Mesenchymal stem cell (in vitro differentiated cells and primary cell): ENCODE results near the gene ANKMY1.

Source experiments
- DNase-seq: peaks from one replicate; pipeline ENCODE4 v3.0.0-alpha.2; 2013
- H2AFZ ChIP-seq: one replicate; pipeline ENCODE4 v1.6.1; 2013; ENCODE audit warnings: low read depth, mild to moderate bottlenecking, control low read depth, inconsistent platforms, low read length, moderate library complexity
- H2AK5ac ChIP-seq: 2 replicates; pipeline ENCODE4 v1.6.1; 2013; ENCODE audit warnings: low read length, moderate library complexity, mild to moderate bottlenecking, inconsistent platforms; ENCODE audit not compliant: severe bottlenecking
- H2BK120ac ChIP-seq: one replicate; pipeline ENCODE4 v1.6.1; 2013; ENCODE audit warnings: low read depth, mild to moderate bottlenecking, inconsistent platforms, low read length, moderate library complexity
- H2BK12ac ChIP-seq, 2 experiments: one replicate each; pipeline ENCODE4 v1.6.1; 2013; ENCODE audit warnings: inconsistent platforms in 2 of 2, low read length in 2 of 2, mild to moderate bottlenecking in 2 of 2, moderate library complexity in 2 of 2, control low read depth in 1 of 2
- H2BK15ac ChIP-seq: one replicate; pipeline ENCODE4 v1.6.1; 2013; ENCODE audit warnings: mild to moderate bottlenecking, low read depth, inconsistent platforms; ENCODE audit not compliant: poor library complexity, severe bottlenecking
- H2BK5ac ChIP-seq: 2 replicates; pipeline ENCODE4 v1.6.1; 2013; ENCODE audit warnings: low read depth, mild to moderate bottlenecking, low read length, control low read depth, inconsistent platforms; ENCODE audit not compliant: poor library complexity, severe bottlenecking
- H3K14ac ChIP-seq, 2 experiments: one replicate each; pipeline ENCODE4 v1.6.1; 2013; ENCODE audit warnings: inconsistent platforms in 2 of 2, low read length in 2 of 2, control low read depth in 1 of 2, mild to moderate bottlenecking in 1 of 2, moderate library complexity in 1 of 2
- H3K18ac ChIP-seq, 2 experiments: one replicate each; pipeline ENCODE4 v1.6.1; 2013; ENCODE audit warnings: inconsistent platforms in 2 of 2, low read length in 2 of 2, control low read depth in 1 of 2, low read depth in 1 of 2, mild to moderate bottlenecking in 1 of 2
- H3K23ac ChIP-seq, 2 experiments: one replicate each; pipeline ENCODE4 v1.6.1; 2013; ENCODE audit warnings: inconsistent platforms in 2 of 2, low read length in 2 of 2, mild to moderate bottlenecking in 2 of 2, moderate library complexity in 2 of 2, control low read depth in 1 of 2
- H3K27ac ChIP-seq: 2 replicates; pipeline ENCODE4 v1.5.1; 2013; ENCODE audit warnings: mild to moderate bottlenecking, moderate library complexity, low read length, control low read depth, inconsistent platforms; ENCODE audit not compliant: poor library complexity, severe bottlenecking
- H3K27me3 ChIP-seq, 2 experiments: 2 replicates each; pipeline versions ENCODE4 v1.6.1 to v1.7.0; 2013; ENCODE audit warnings: low read length in 2 of 2, mild to moderate bottlenecking in 2 of 2, moderate library complexity in 2 of 2, control low read depth in 1 of 2, inconsistent platforms in 1 of 2; ENCODE audit not compliant: control insufficient read depth in 1 of 2, insufficient read depth in 1 of 2
- H3K36me3 ChIP-seq, 2 experiments: 2 replicates each; pipeline versions ENCODE4 v1.6.1 to v1.7.0; 2013; ENCODE audit warnings: low read length in 2 of 2, control low read depth in 1 of 2, inconsistent platforms in 1 of 2, low read depth in 1 of 2, mild to moderate bottlenecking in 1 of 2; ENCODE audit not compliant: insufficient read depth in 2 of 2, control insufficient read depth in 1 of 2
- H3K4ac ChIP-seq, 2 experiments: one replicate each; pipeline ENCODE4 v1.6.1; 2013; ENCODE audit warnings: inconsistent platforms in 2 of 2, low read length in 2 of 2, mild to moderate bottlenecking in 2 of 2, moderate library complexity in 2 of 2, control low read depth in 1 of 2, low read depth in 1 of 2
- H3K4me1 ChIP-seq: 2 replicates; pipeline ENCODE4 v1.6.1; 2013; ENCODE audit warnings: low read depth, low read length, control low read depth; ENCODE audit not compliant: control insufficient read depth, insufficient read depth
- H3K4me2 ChIP-seq: 2 replicates; pipeline ENCODE4 v1.6.1; 2013; ENCODE audit warnings: low read length, mild to moderate bottlenecking, inconsistent platforms; ENCODE audit not compliant: poor library complexity, severe bottlenecking
- H3K4me3 ChIP-seq, 2 experiments: 2 replicates each; pipeline versions ENCODE4 v1.5.1 to v1.7.0; 2013; ENCODE audit warnings: low read length in 2 of 2, mild to moderate bottlenecking in 2 of 2, control low read depth in 1 of 2, low read depth in 1 of 2; ENCODE audit not compliant: insufficient read depth in 1 of 2
- H3K79me1 ChIP-seq: replicated peaks from 2 replicates; pipeline ENCODE4 v1.6.1; 2013; ENCODE audit warnings: mild to moderate bottlenecking, control low read depth, low read length, inconsistent platforms; ENCODE audit not compliant: poor library complexity, severe bottlenecking
- H3K9ac ChIP-seq: 2 replicates; pipeline ENCODE4 v1.7.0; 2013; ENCODE audit warnings: mild to moderate bottlenecking, low read length, moderate library complexity
- H3K9me3 ChIP-seq: 2 replicates; pipeline ENCODE4 v1.7.0; 2013; ENCODE audit warnings: mild to moderate bottlenecking, low read length; ENCODE audit not compliant: control insufficient read depth
- H4K8ac ChIP-seq: one replicate; pipeline ENCODE4 v1.6.1; 2013; ENCODE audit warnings: inconsistent platforms, mild to moderate bottlenecking, low read length, moderate library complexity
- H4K91ac ChIP-seq: one replicate; pipeline ENCODE4 v1.6.1; 2013; ENCODE audit warnings: mild to moderate bottlenecking, low read length, inconsistent platforms
- WGBS: methylation state at CpG from one replicate; pipeline ENCODE4 v1.1.7; 2013; ENCODE audit warnings: mixed read lengths; 5-methylcytosine and 5-hydroxymethylcytosine counted together

Gene ANKMY1

GRCh38 chr2:240502059-240502429, 55.7 kb downstream of the ANKMY1 start:
- H3K23ac ChIP-seq, result no peak overlapping the region
- no peak overlapping the region for H2AFZ ChIP-seq
- H3K9me3 ChIP-seq, result no peaks in the 10 kb centered on the region
- H3K4me1 ChIP-seq, result no peaks in the 10 kb centered on the region
- H3K18ac ChIP-seq, result no peak overlapping the region
- H2BK120ac ChIP-seq, result no peak overlapping the region
- no peak overlapping the region for H3K27ac ChIP-seq
- no peak overlapping the region for H3K14ac ChIP-seq
- H2BK5ac ChIP-seq, result no peak overlapping the region
- no peak overlapping the region for H3K9ac ChIP-seq
- H2BK15ac ChIP-seq, result no peak overlapping the region
- no peak overlapping the region for H3K4ac ChIP-seq
- H4K91ac ChIP-seq, result no peak overlapping the region
- H3K36me3 ChIP-seq, result peaks cover 0 to 15% of the 10 kb centered on the region in 2 experiments
- no peak overlapping the region for H3K4me2 ChIP-seq
- no peaks in the 10 kb centered on the region for H3K27me3 ChIP-seq
- no peak for DNase-seq
- H2BK12ac ChIP-seq, result no peak overlapping the region
- H3K4me3 ChIP-seq, result no peak overlapping the region
- WGBS, result 87% methylated on average over 3 of the region's 5 CpGs
- no peak overlapping the region for H2AK5ac ChIP-seq
- H4K8ac ChIP-seq, result no peak overlapping the region
- H3K79me1 ChIP-seq, result no peaks in the 10 kb centered on the region

- DNase-seq, result no peak
- Histone ChIP-seq H3K27ac (no peak overlapping the region), H2BK5ac (no peak overlapping the region), H3K9ac (no peak overlapping the region), H4K91ac (no peak overlapping the region), H2AK5ac (no peak overlapping the region), H2AFZ (no peak overlapping the region), H3K14ac (no peak overlapping the region), H3K18ac (no peak overlapping the region), H3K4ac (no peak overlapping the region), H2BK12ac (no peak overlapping the region), H3K9me3 (no peaks in the 10 kb centered on the region), H3K27me3 (no peaks in the 10 kb centered on the region), H3K4me2 (no peak overlapping the region), H3K79me1 (no peaks in the 10 kb centered on the region), H2BK15ac (no peak overlapping the region), H3K36me3 (peaks cover 0 to 15% of the 10 kb centered on the region in 2 experiments), H3K23ac (no peak overlapping the region), H3K4me1 (no peaks in the 10 kb centered on the region), H3K4me3 (no peak overlapping the region), H2BK120ac (no peak overlapping the region), H4K8ac (no peak overlapping the region)
- 88% methylated on average over 10 of the region's 13 CpGs for WGBS
Observed at GRCh38 chr2:240501531-240501991, 56.2 kb downstream of the ANKMY1 start.

GRCh38 chr2:240500561-240501423, 57.0 kb downstream of the ANKMY1 start:
- Histone ChIP-seq H3K9me3 (no peaks in the 10 kb centered on the region), H3K14ac (no peak overlapping the region), H4K91ac (no peak overlapping the region), H3K4me2 (no peak overlapping the region), H3K18ac (no peak overlapping the region), H3K27me3 (no peaks in the 10 kb centered on the region), H2BK12ac (no peak overlapping the region), H3K27ac (no peak overlapping the region), H3K4ac (no peak overlapping the region), H3K9ac (no peak overlapping the region), H3K36me3 (peaks cover 0 to 15% of the 10 kb centered on the region in 2 experiments), H2BK120ac (no peak overlapping the region), H2BK5ac (no peak overlapping the region), H2AK5ac (no peak overlapping the region), H4K8ac (no peak overlapping the region), H3K79me1 (no peaks in the 10 kb centered on the region), H2BK15ac (no peak overlapping the region), H3K4me3 (no peak overlapping the region), H3K23ac (no peak overlapping the region), H3K4me1 (no peaks in the 10 kb centered on the region), H2AFZ (no peak overlapping the region)
- DNase-seq, result no peak
- 94% methylated on average over 24 of the region's 24 CpGs for WGBS

- Histone ChIP-seq H2BK12ac (no peak overlapping the region), H3K36me3 (peaks cover 0 to 15% of the 10 kb centered on the region in 2 experiments), H3K27ac (no peak overlapping the region), H2AFZ (no peak overlapping the region), H3K9ac (no peak overlapping the region), H3K4me2 (no peak overlapping the region), H4K8ac (no peak overlapping the region), H3K4me3 (no peak overlapping the region), H2BK5ac (no peak overlapping the region), H3K23ac (no peak overlapping the region), H2AK5ac (no peak overlapping the region), H3K4ac (no peak overlapping the region), H2BK15ac (no peak overlapping the region), H3K27me3 (no peaks in the 10 kb centered on the region), H2BK120ac (no peak overlapping the region), H3K4me1 (no peaks in the 10 kb centered on the region), H4K91ac (no peak overlapping the region), H3K14ac (no peak overlapping the region), H3K79me1 (no peaks in the 10 kb centered on the region), H3K18ac (no peak overlapping the region), H3K9me3 (no peaks in the 10 kb centered on the region)
- WGBS, result 94% methylated on average over 31 of the region's 32 CpGs
- DNase-seq, result no peak
Observed at GRCh38 chr2:240499309-240500301, 58.2 kb downstream of the ANKMY1 start.
